OCI-LY3 (cell line): ENCODE results near the gene CTTNBP2NL.

Source experiments
- H2AFZ ChIP-seq: fragments of 200-600, 300-600 bp; shearing (Covaris generic); 2 replicates; pipeline ENCODE4 v1.6.0; 2014; ENCODE audit warnings: antibody characterized with exemption, low read depth, low read length
- H3K27ac ChIP-seq: fragments of 200-600, 300-600 bp; sonication (generic); 2 replicates; pipeline ENCODE4 v1.5.1; 2014; ENCODE audit warnings: mild to moderate bottlenecking, low read length, moderate library complexity, mixed read lengths
- H3K27me3 ChIP-seq: fragments of 200-600, 300-600 bp; sonication (generic); 2 replicates; pipeline ENCODE4 v1.6.1; 2014; ENCODE audit warnings: low read depth, low read length, mixed read lengths
- H3K36me3 ChIP-seq: fragments of 200-600, 300-600 bp; sonication (generic); replicated peaks from 2 replicates; pipeline ENCODE3; 2014; ENCODE audit warnings: low read depth, low read length, mixed read lengths
- H3K4me1 ChIP-seq: fragments of 300-600, 200-600 bp; sonication (generic); 2 replicates; pipeline ENCODE4 v1.6.1; 2014; ENCODE audit warnings: low read length, mixed read lengths
- H3K4me2 ChIP-seq: fragments of 200-600, 300-600 bp; sonication (generic); 2 replicates; pipeline ENCODE4 v1.6.1; 2014; ENCODE audit warnings: low read length, mixed read lengths
- H3K4me3 ChIP-seq: fragments of 300-600, 200-600 bp; sonication (generic); 2 replicates; pipeline ENCODE4 v1.5.1; 2014; ENCODE audit warnings: antibody characterized with exemption, mild to moderate bottlenecking, low read length, moderate library complexity
- H3K79me2 ChIP-seq: fragments of 300-600, 200-600 bp; shearing (Covaris generic); 2 replicates; pipeline ENCODE4 v1.6.1; 2014; ENCODE audit warnings: mild to moderate bottlenecking, low read length, mixed read lengths
- H3K9ac ChIP-seq: fragments of 300-600, 200-600 bp; shearing (Covaris generic); 2 replicates; pipeline ENCODE4 v1.6.0; 2014; ENCODE audit warnings: mild to moderate bottlenecking, low read length, moderate library complexity
- H3K9me3 ChIP-seq: fragments of 200-600, 300-600 bp; shearing (Covaris generic); 2 replicates; pipeline ENCODE4 v1.6.1; 2014; ENCODE audit warnings: low read length, mixed read lengths; ENCODE audit not compliant: insufficient read depth
- H4K20me1 ChIP-seq: fragments of 200-600, 300-600 bp; sonication (generic); 2 replicates; pipeline ENCODE4 v1.6.1; 2016; ENCODE audit warnings: low read length, mixed read lengths; ENCODE audit not compliant: insufficient read depth
- EZH2phosphoT487 ChIP-seq: fragments of 200-600 bp; shearing (Covaris generic); IDR thresholded peaks from 2 replicates; pipeline ENCODE4 v1.6.1; 2018; ENCODE audit warnings: antibody characterized with exemption, mixed run types, low read depth
- TF ChIP-seq, protein P1 (sequence below): fragments of 200-600, 300-600 bp; sonication (generic); IDR thresholded peaks from 2 replicates; pipeline ENCODE4 v1.5.1; 2014; ENCODE audit warnings: antibody characterized with exemption, low read length, low read depth

CTTNBP2NL gene

DNA sequence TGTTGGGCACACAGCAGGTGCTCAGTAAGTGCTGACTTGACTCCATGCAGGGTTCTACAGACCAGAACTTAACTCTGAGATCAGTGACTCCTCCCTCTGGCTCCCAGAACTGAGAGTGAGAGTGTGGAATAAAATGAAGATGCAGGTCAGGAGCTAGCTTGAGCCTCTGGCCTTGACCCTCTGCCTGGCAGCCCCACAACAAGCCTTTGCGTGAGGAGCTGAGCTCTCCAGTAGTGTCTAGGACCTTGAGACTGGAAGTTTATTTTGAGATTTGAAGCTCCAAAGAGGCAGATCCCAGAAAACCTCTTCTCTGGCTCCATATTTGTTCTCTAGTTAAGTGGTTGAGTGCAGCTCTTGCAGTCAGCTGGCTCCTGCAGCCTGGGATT is 109.4 kb downstream of the CTTNBP2NL start:
- Histone ChIP-seq H2AFZ (no peak overlapping the region), H3K27me3 (no peaks in the 10 kb centered on the region), H3K4me3 (no peak overlapping the region), H3K4me1 (no peaks in the 10 kb centered on the region), H3K27ac (no peak overlapping the region), H3K79me2 (no peaks in the 10 kb centered on the region), H4K20me1 (no peaks in the 10 kb centered on the region), H3K36me3 (no peaks in the 10 kb centered on the region), H3K4me2 (no peak overlapping the region), H3K9me3 (no peaks in the 10 kb centered on the region), H3K9ac (no peak overlapping the region)
- no peak for TF ChIP-seq EZH2phosphoT487
- TF ChIP-seq, protein P1, sequence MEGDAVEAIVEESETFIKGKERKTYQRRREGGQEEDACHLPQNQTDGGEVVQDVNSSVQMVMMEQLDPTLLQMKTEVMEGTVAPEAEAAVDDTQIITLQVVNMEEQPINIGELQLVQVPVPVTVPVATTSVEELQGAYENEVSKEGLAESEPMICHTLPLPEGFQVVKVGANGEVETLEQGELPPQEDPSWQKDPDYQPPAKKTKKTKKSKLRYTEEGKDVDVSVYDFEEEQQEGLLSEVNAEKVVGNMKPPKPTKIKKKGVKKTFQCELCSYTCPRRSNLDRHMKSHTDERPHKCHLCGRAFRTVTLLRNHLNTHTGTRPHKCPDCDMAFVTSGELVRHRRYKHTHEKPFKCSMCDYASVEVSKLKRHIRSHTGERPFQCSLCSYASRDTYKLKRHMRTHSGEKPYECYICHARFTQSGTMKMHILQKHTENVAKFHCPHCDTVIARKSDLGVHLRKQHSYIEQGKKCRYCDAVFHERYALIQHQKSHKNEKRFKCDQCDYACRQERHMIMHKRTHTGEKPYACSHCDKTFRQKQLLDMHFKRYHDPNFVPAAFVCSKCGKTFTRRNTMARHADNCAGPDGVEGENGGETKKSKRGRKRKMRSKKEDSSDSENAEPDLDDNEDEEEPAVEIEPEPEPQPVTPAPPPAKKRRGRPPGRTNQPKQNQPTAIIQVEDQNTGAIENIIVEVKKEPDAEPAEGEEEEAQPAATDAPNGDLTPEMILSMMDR, result no peak

DNA sequence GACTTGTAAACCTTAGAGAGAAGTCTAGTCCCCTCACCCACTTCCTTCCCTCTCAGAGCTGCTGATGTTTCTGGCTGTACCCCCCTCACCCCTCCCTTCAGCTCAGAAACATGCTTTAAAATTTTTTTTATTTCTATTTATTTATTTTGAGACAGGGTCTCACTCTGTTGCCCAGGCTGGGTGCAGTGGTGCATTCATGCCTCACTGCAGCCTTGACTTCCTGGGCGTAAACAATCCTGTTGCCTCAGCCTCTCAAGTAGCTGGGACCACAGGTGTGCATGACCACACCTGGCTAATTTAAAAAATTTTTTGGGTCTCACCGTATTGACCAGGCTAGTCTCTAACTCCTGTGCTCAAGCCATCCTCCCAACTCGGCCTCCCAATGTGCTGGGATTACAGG is 109.9 kb downstream of the CTTNBP2NL start:
- no peaks in the 10 kb centered on the region for H3K4me1 ChIP-seq
- no peaks in the 10 kb centered on the region for H3K79me2 ChIP-seq
- no peaks in the 10 kb centered on the region for H3K9me3 ChIP-seq
- H3K9ac ChIP-seq, result no peak overlapping the region
- H3K36me3 ChIP-seq, result no peaks in the 10 kb centered on the region
- no peaks in the 10 kb centered on the region for H4K20me1 ChIP-seq
- TF ChIP-seq, protein P1, result no peak
- TF ChIP-seq EZH2phosphoT487, result no peak
- no peak overlapping the region for H3K27ac ChIP-seq
- no peak overlapping the region for H3K4me3 ChIP-seq
- no peak overlapping the region for H3K4me2 ChIP-seq
- H2AFZ ChIP-seq, result no peak overlapping the region
- H3K27me3 ChIP-seq, result no peaks in the 10 kb centered on the region

DNA sequence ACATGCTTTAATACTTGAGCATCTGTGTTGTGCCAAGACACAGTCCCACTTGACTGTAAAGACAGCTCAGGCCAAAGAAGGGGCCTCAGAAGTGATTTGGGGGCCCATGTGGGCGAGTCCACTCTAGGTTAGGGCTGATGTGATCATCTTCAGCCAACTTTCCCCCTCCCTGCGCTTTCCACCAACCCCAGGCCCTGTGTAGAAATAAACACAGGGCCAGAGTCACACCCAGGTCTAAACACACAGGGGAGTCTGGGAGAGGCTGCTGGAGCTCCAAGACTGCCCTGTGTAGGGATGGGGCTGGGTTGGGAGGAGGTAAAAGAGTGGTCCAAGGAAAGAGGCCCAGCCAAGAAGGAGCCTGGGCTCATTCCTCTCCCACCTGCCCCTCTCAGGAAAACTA is 110.3 kb downstream of the CTTNBP2NL start:
- no peaks in the 10 kb centered on the region for H3K79me2 ChIP-seq
- H3K4me1 ChIP-seq, result no peaks in the 10 kb centered on the region
- no peak overlapping the region for H3K9ac ChIP-seq
- H4K20me1 ChIP-seq, result no peaks in the 10 kb centered on the region
- TF ChIP-seq, protein P1, result no peak
- TF ChIP-seq EZH2phosphoT487, result no peak
- no peak overlapping the region for H3K27ac ChIP-seq
- H3K9me3 ChIP-seq, result no peaks in the 10 kb centered on the region
- no peaks in the 10 kb centered on the region for H3K27me3 ChIP-seq
- H3K4me3 ChIP-seq, result no peak overlapping the region
- no peaks in the 10 kb centered on the region for H3K36me3 ChIP-seq
- no peak overlapping the region for H2AFZ ChIP-seq
- H3K4me2 ChIP-seq, result no peak overlapping the region

DNA sequence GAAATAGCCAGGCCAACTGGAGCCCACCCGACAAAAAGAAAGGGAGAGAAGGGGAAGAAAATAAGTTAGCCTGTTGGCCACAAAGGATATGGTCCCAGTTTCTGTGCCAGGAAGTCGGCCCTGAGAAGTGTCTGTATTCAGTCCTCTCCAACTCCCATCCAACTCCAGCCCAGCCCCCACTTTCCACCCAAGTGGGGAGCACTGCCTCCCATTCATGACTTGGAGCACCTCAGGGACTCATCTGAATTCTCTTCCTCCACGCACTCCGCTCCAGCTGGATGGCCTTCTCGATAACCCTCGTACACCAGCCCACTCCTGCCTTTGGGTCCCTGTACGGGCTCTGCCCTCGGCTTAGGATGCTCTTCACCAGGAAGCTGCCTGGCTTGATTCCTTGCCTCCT is 110.7 kb downstream of the CTTNBP2NL start:
- H3K27me3 ChIP-seq, result no peaks in the 10 kb centered on the region
- no peaks in the 10 kb centered on the region for H4K20me1 ChIP-seq
- H3K4me1 ChIP-seq, result no peaks in the 10 kb centered on the region
- H3K79me2 ChIP-seq, result no peaks in the 10 kb centered on the region
- no peak for TF ChIP-seq EZH2phosphoT487
- TF ChIP-seq, protein P1, result no peak
- H3K4me3 ChIP-seq, result no peak overlapping the region
- H2AFZ ChIP-seq, result no peak overlapping the region
- H3K4me2 ChIP-seq, result no peak overlapping the region
- no peaks in the 10 kb centered on the region for H3K9me3 ChIP-seq
- no peak overlapping the region for H3K9ac ChIP-seq
- no peaks in the 10 kb centered on the region for H3K36me3 ChIP-seq
- H3K27ac ChIP-seq, result no peak overlapping the region
